Loucy (cell line): ENCODE results near the gene BPI.

Experiments
- H2AFZ ChIP-seq: fragments of 200-600 bp; sonication (generic); 2 replicates; pipeline ENCODE4 v1.6.0; 2016; ENCODE audit warnings: antibody characterized with exemption, mild to moderate bottlenecking, low read length, moderate library complexity
- H3F3A ChIP-seq: fragments of 200-600 bp; 2 replicates; pipeline ENCODE4 v1.6.0; 2016; ENCODE audit warnings: antibody characterized with exemption, low read depth, mild to moderate bottlenecking
- H3K27me3 ChIP-seq: fragments of 200-600 bp; sonication (generic); 2 replicates; pipeline ENCODE4 v1.6.1; 2014; ENCODE audit warnings: low read length, mild to moderate bottlenecking; ENCODE audit not compliant: insufficient read depth, poor library complexity, severe bottlenecking
- H3K36me3 ChIP-seq: fragments of 200-600 bp; sonication (generic); 2 replicates; pipeline ENCODE4 v1.6.1; 2016; ENCODE audit warnings: low read length; ENCODE audit not compliant: insufficient read depth
- H3K4me1 ChIP-seq: fragments of 200-600 bp; sonication (generic); 2 replicates; pipeline ENCODE4 v1.5.1; 2014; ENCODE audit warnings: low read length, mild to moderate bottlenecking; ENCODE audit not compliant: insufficient read depth, poor library complexity, severe bottlenecking
- H3K4me2 ChIP-seq: fragments of 200-600 bp; sonication (generic); 2 replicates; pipeline ENCODE4 v1.6.0; 2014; ENCODE audit warnings: antibody characterized with exemption, low read length, low read depth, mild to moderate bottlenecking; ENCODE audit not compliant: poor library complexity, severe bottlenecking
- H3K4me3 ChIP-seq: fragments of 200-600 bp; sonication (generic); 2 replicates; pipeline ENCODE4 v1.5.1; 2014; ENCODE audit warnings: low read length, mild to moderate bottlenecking, mixed read lengths; ENCODE audit not compliant: poor library complexity, severe bottlenecking
- H3K79me2 ChIP-seq: fragments of 200-600 bp; sonication (generic); 2 replicates; pipeline ENCODE4 v1.6.1; 2014; ENCODE audit warnings: low read length; ENCODE audit not compliant: insufficient read depth
- H3K9ac ChIP-seq: fragments of 200-600 bp; sonication (generic); 2 replicates; pipeline ENCODE4 v1.6.0; 2014; ENCODE audit warnings: mild to moderate bottlenecking, low read depth, low read length, moderate library complexity; ENCODE audit not compliant: poor library complexity, severe bottlenecking
- H3K9me2 ChIP-seq: fragments of 200-600 bp; sonication (generic); replicated peaks from 2 replicates; pipeline ENCODE4 v1.6.1; 2016; ENCODE audit warnings: low read depth, low read length, mixed read lengths
- H3K9me3 ChIP-seq: fragments of 200-600 bp; sonication (generic); 2 replicates; pipeline ENCODE4 v1.6.1; 2014; ENCODE audit warnings: mild to moderate bottlenecking, antibody characterized with exemption, low read length, low read depth; ENCODE audit not compliant: insufficient read depth
- H4K20me1 ChIP-seq: fragments of 200-600 bp; sonication (generic); 2 replicates; pipeline ENCODE4 v1.6.0; 2014; ENCODE audit warnings: antibody characterized with exemption, low read length, mild to moderate bottlenecking; ENCODE audit not compliant: insufficient read depth, poor library complexity, severe bottlenecking
- CTCF ChIP-seq: fragments of 200-600 bp; sonication (generic); conservative IDR thresholded peaks from 2 replicates; pipeline ENCODE4 v1.5.1; 2014; ENCODE audit warnings: mild to moderate bottlenecking, antibody characterized with exemption, low read length
- EZH2phosphoT487 ChIP-seq: fragments of 200-600 bp; IDR thresholded peaks from 2 replicates; pipeline ENCODE4 v1.6.1; 2018; ENCODE audit warnings: antibody characterized with exemption, mild to moderate bottlenecking, moderate library complexity, borderline replicate concordance

BPI gene

GRCh38 chr20:38326309-38326708 lies 22.4 kb downstream of the BPI start:
- Histone ChIP-seq H3K4me2 (no peak overlapping the region), H3K9ac (no peak overlapping the region), H3K9me3 (no peaks in the 10 kb centered on the region), H3F3A (no peaks in the 10 kb centered on the region), H3K9me2 (no peaks in the 10 kb centered on the region), H3K36me3 (no peaks in the 10 kb centered on the region), H3K27me3 (no peaks in the 10 kb centered on the region), H3K4me3 (no peak overlapping the region), H4K20me1 (no peaks in the 10 kb centered on the region), H3K4me1 (no peaks in the 10 kb centered on the region), H3K79me2 (no peaks in the 10 kb centered on the region), H2AFZ (no peak overlapping the region)
- TF ChIP-seq EZH2phosphoT487 (no peak), CTCF (no peak)

GRCh38 chr20:38330638-38331037 lies 26.7 kb downstream of the BPI start:
- H3K4me3 ChIP-seq = no peak overlapping the region
- H3K27me3 ChIP-seq = no peaks in the 10 kb centered on the region
- no peaks in the 10 kb centered on the region for H3K36me3 ChIP-seq
- H3F3A ChIP-seq = no peaks in the 10 kb centered on the region
- H3K79me2 ChIP-seq = no peaks in the 10 kb centered on the region
- H3K4me1 ChIP-seq = no peaks in the 10 kb centered on the region
- no peak overlapping the region for H3K9ac ChIP-seq
- no peaks in the 10 kb centered on the region for H3K9me3 ChIP-seq
- H2AFZ ChIP-seq = no peak overlapping the region
- no peak overlapping the region for H3K4me2 ChIP-seq
- TF ChIP-seq EZH2phosphoT487 (no peak), CTCF (no peak)
- no peaks in the 10 kb centered on the region for H4K20me1 ChIP-seq
- no peaks in the 10 kb centered on the region for H3K9me2 ChIP-seq

GRCh38 chr20:38331245-38331644 lies 27.3 kb downstream of the BPI start:
- no peak overlapping the region for H2AFZ ChIP-seq
- H4K20me1 ChIP-seq = no peaks in the 10 kb centered on the region
- H3K27me3 ChIP-seq = no peaks in the 10 kb centered on the region
- H3K4me1 ChIP-seq = no peaks in the 10 kb centered on the region
- no peaks in the 10 kb centered on the region for H3K36me3 ChIP-seq
- TF ChIP-seq EZH2phosphoT487 = no peak
- TF ChIP-seq CTCF = no peak
- H3K79me2 ChIP-seq = no peaks in the 10 kb centered on the region
- H3K4me2 ChIP-seq = no peak overlapping the region
- H3K9ac ChIP-seq = no peak overlapping the region
- H3K4me3 ChIP-seq = no peak overlapping the region
- no peaks in the 10 kb centered on the region for H3K9me3 ChIP-seq
- H3F3A ChIP-seq = no peaks in the 10 kb centered on the region
- H3K9me2 ChIP-seq = no peaks in the 10 kb centered on the region
